ENCODE measurements around the gene AGAP2.
A peak's percentile ranks its signal among the peaks of the same experiment; 100 is the strongest.

GRCh38 chr12:57744777-57745484 lies 6.4 kb upstream of the AGAP2 start, which contains the start of gene TSPAN31:
- no peak for TF ChIP-seq CTCF (IDR thresholded peaks at IDR 0.05; ENCODE audit: control extremely low read depth in 1 of 3, insufficient read depth in 1 of 3, low read depth in 1 of 3, low read length in 3 of 3)
- TF ChIP-seq HDAC6 (IDR thresholded peaks at IDR 0.05; ENCODE audit: low read depth, low read length) = no peak
- TF ChIP-seq POLR2AphosphoS5 (IDR thresholded peaks at IDR 0.05; ENCODE audit: low read depth, low read length) = peak; percentile 80
- TF ChIP-seq SRF (IDR thresholded peaks at IDR 0.05; ENCODE audit: low read depth, low read length) = no peak
- peak; percentile 85 to 95 for TF ChIP-seq POLR2A (IDR thresholded peaks at IDR 0.05; ENCODE audit: control extremely low read depth in 1 of 2, low read depth in 2 of 2, low read length in 2 of 2)
- no peak for TF ChIP-seq EZH2 (IDR thresholded peaks at IDR 0.05; ENCODE audit: low read depth, low read length, severe bottlenecking)
- no peak for TF ChIP-seq JUN (IDR thresholded peaks at IDR 0.05; ENCODE audit: low read depth, low read length)
- peak; percentile 52; the same call in 1 of the 2 replicates for TF ChIP-seq RBBP5 (IDR thresholded peaks at IDR 0.05; ENCODE audit: borderline replicate concordance, low read depth, low read length)
- TF ChIP-seq MAFK (IDR thresholded peaks at IDR 0.05; ENCODE audit: low read depth, low read length) = no peak
- TF ChIP-seq PHF8 (conservative IDR thresholded peaks at IDR 0.05; ENCODE audit: low read depth, low read length) = peak; percentile 86
- TF ChIP-seq RAD21 (IDR thresholded peaks at IDR 0.05 in 1 of 2, conservative IDR thresholded peaks at IDR 0.05 in 1 of 2; ENCODE audit: low read depth in 2 of 2, low read length in 2 of 2) = no peak
- TF ChIP-seq TEAD4 (IDR thresholded peaks at IDR 0.05; ENCODE audit: low read depth, low read length) = peak; percentile 30; the same call in 1 of the 2 replicates
